HCT116 (cell line): ENCODE results near the gene THADA. TPM values are rescaled to one million over a fixed set of nuclear protein-coding genes. Genes with fewer than 3 reads are reported as not detected.

ENCODE experiments used
- ATAC-seq: fragments of 200-7000 bp; cut with Tn5 transposase; 2 replicates; pipeline ENCODE4 v1.9.1; 2020; ENCODE audit warnings: mild to moderate bottlenecking, moderate library complexity
- BruUV-seq: library from RNA; stranded (reverse); fragments of 400-500 nt; replicated peaks from 2 replicates; lab custom pipeline; 2021; lab: Mats Ljungman, UMichigan
- CTCF ChIA-PET: fragments of 300-600 bp; sonication (Branson Sonifier 250); formaldehyde crosslinking; loops from one replicate; lab custom pipeline; 2021; ENCODE audit warnings: antibody characterized with exemption; lab: Charles Lee
- POLR2A ChIA-PET: fragments of 300-600, 350-600 bp; sonication (Branson Sonifier 250); formaldehyde crosslinking; loops from one replicate; lab custom pipeline; 2021; ENCODE audit warnings: antibody characterized with exemption; lab: Charles Lee
- RAD21 ChIA-PET, 2 experiments: fragments of 300-600 bp; sonication (Branson Sonifier 250); formaldehyde crosslinking; loops; one replicate each; lab custom pipeline; 2023; ENCODE audit warnings: low total read pairs in 2 of 2; ENCODE audit not compliant: uncharacterized antibody in 2 of 2, unreplicated experiment in 2 of 2, low non-redundant PET in 1 of 2; lab: Charles Lee
- DNase-seq: peaks from one replicate; pipeline ENCODE4 v3.0.0-alpha.2; 2010; ENCODE audit warnings: low read depth, low spot score
- H2AFZ ChIP-seq: fragments of 200-600 bp; shearing (Covaris generic), sonication (generic); 2 replicates; pipeline ENCODE4 v1.6.1; 2017; ENCODE audit warnings: low read depth, mixed run types, mixed read lengths, antibody characterized with exemption, low read length; ENCODE audit not compliant: poor library complexity, severe bottlenecking
- H3K27ac ChIP-seq: 2 replicates; pipeline ENCODE4 v1.5.1; 2012; ENCODE audit warnings: low read depth, low read length
- H3K27me3 ChIP-seq: fragments of 200-600 bp; sonication (generic); 2 replicates; pipeline ENCODE4 v1.6.1; 2016; ENCODE audit warnings: mixed run types, low read length, mixed read lengths; ENCODE audit not compliant: insufficient read depth
- H3K36me3 ChIP-seq, 2 experiments: fragments of 200-500 bp in 1 of 2; fragments of 200-600 bp in 1 of 2; sonication (Bioruptor generic) in 1 of 2; sonication (generic) in 1 of 2; 2 replicates each; pipeline versions ENCODE4 v1.5.1 to v1.6.1; 2014 to 2016; ENCODE audit warnings: low read length in 2 of 2, inconsistent platforms in 1 of 2, mixed read lengths in 1 of 2, mixed run types in 1 of 2; ENCODE audit not compliant: insufficient read depth in 2 of 2, control insufficient read depth in 1 of 2
- H3K4me1 ChIP-seq, 2 experiments: fragments of 200-600 bp in 1 of 2; sonication (generic) in 1 of 2; 2 replicates each; pipeline versions ENCODE4 v1.5.1 to v1.6.1; 2012 to 2017; ENCODE audit warnings: low read length in 2 of 2, inconsistent platforms in 1 of 2, mild to moderate bottlenecking in 1 of 2, mixed read lengths in 1 of 2, mixed run types in 1 of 2, moderate library complexity in 1 of 2; ENCODE audit not compliant: insufficient read depth in 2 of 2, control insufficient read depth in 1 of 2
- H3K4me2 ChIP-seq: fragments of 200-600 bp; sonication (generic); 2 replicates; pipeline ENCODE4 v1.6.1; 2017; ENCODE audit warnings: mixed run types, low read length, mixed read lengths
- H3K4me3 ChIP-seq, 2 experiments: fragments of 200-600 bp in 1 of 2; sonication (generic) in 1 of 2; replicated peaks in 1 of 2; 2 replicates each; pipeline ENCODE4 v1.5.1; 2011 to 2016; ENCODE audit warnings: low read length in 2 of 2, control low read depth in 1 of 2, low read depth in 1 of 2, mild to moderate bottlenecking in 1 of 2, mixed read lengths in 1 of 2, mixed run types in 1 of 2
- H3K79me2 ChIP-seq: fragments of 200-600 bp; sonication (generic); 2 replicates; pipeline ENCODE4 v1.6.1; 2017; ENCODE audit warnings: mild to moderate bottlenecking, mixed run types, low read length, moderate library complexity, mixed read lengths; ENCODE audit not compliant: insufficient read depth
- H3K9ac ChIP-seq: fragments of 200-600 bp; sonication (generic); 2 replicates; pipeline ENCODE4 v1.6.1; 2016; ENCODE audit warnings: low read length, mixed read lengths
- H3K9me2 ChIP-seq: fragments of 200-600 bp; sonication (generic), shearing (Covaris generic); 2 replicates; pipeline ENCODE4 v1.6.1; 2017; ENCODE audit warnings: mixed run types, mild to moderate bottlenecking, moderate library complexity; ENCODE audit not compliant: insufficient read depth
- H3K9me3 ChIP-seq, 2 experiments: fragments of 200-500 bp in 1 of 2; fragments of 200-600 bp in 1 of 2; sonication (Bioruptor generic) in 1 of 2; sonication (generic) in 1 of 2; 2 replicates each; pipeline ENCODE4 v1.6.1; 2014 to 2017; ENCODE audit warnings: low read length in 2 of 2, mixed read lengths in 2 of 2, inconsistent platforms in 1 of 2, low read depth in 1 of 2, mild to moderate bottlenecking in 1 of 2, mixed run types in 1 of 2, moderate library complexity in 1 of 2; ENCODE audit not compliant: control insufficient read depth in 1 of 2, insufficient read depth in 1 of 2
- H4K20me1 ChIP-seq: fragments of 200-600 bp; sonication (generic), shearing (Covaris generic); 2 replicates; pipeline ENCODE4 v1.6.1; 2017; ENCODE audit warnings: mixed run types, mild to moderate bottlenecking, moderate library complexity; ENCODE audit not compliant: insufficient read depth
- ATF3 ChIP-seq: IDR thresholded peaks from 2 replicates; pipeline ENCODE4 v1.6.1; 2012
- CEBPB ChIP-seq: IDR thresholded peaks from 2 replicates; pipeline ENCODE4 v1.6.1; 2012; ENCODE audit warnings: low read depth
- CTCF ChIP-seq, 3 experiments: fragments of 200-600 bp in 1 of 3; sonication (generic) in 1 of 3; IDR thresholded peaks in 2 of 3; conservative IDR thresholded peaks in 1 of 3; 2 replicates each; pipeline ENCODE4 v1.5.1; 2012 to 2017; ENCODE audit warnings: low read depth in 2 of 3, low read length in 2 of 3, antibody characterized with exemption in 1 of 3, borderline replicate concordance in 1 of 3, control low read depth in 1 of 3, mild to moderate bottlenecking in 1 of 3, mixed read lengths in 1 of 3, mixed run types in 1 of 3, moderate library complexity in 1 of 3; ENCODE audit not compliant: insufficient read depth in 1 of 3
- EGR1 ChIP-seq: IDR thresholded peaks from 2 replicates; pipeline ENCODE4 v1.6.1; 2012; ENCODE audit warnings: low read depth
- EZH2phosphoT487 ChIP-seq: fragments of 200-600 bp; IDR thresholded peaks from 2 replicates; pipeline ENCODE4 v1.6.1; 2018; ENCODE audit warnings: antibody characterized with exemption, borderline replicate concordance
- JUND ChIP-seq: IDR thresholded peaks from 2 replicates; pipeline ENCODE4 v1.6.1; 2012
- POLR2AphosphoS5 ChIP-seq: IDR thresholded peaks from 2 replicates; pipeline ENCODE4 v1.6.1; 2011; ENCODE audit warnings: mild to moderate bottlenecking, low read depth, low read length, moderate library complexity
- REST ChIP-seq: IDR thresholded peaks from 2 replicates; pipeline ENCODE4 v1.6.1; 2012; ENCODE audit warnings: low read depth
- SIN3A ChIP-seq: IDR thresholded peaks from 2 replicates; pipeline ENCODE4 v1.6.1; 2012; ENCODE audit warnings: low read depth
- SP1 ChIP-seq: IDR thresholded peaks from 2 replicates; pipeline ENCODE4 v1.6.1; 2012; ENCODE audit warnings: low read depth
- TCF7L2 ChIP-seq: IDR thresholded peaks from 2 replicates; pipeline ENCODE4 v1.7.0; 2011; ENCODE audit warnings: borderline replicate concordance, inconsistent platforms; ENCODE audit not compliant: insufficient read depth, insufficient read length; ENCODE audit errors: extremely low read depth
- ZNF274 ChIP-seq: fragments of 200-500 bp; sonication (Bioruptor generic); IDR thresholded peaks from 2 replicates; pipeline ENCODE4 v1.6.1; 2014; ENCODE audit warnings: mild to moderate bottlenecking, low read depth, low read length, inconsistent platforms
- intact Hi-C: fragments of 100-400 bp; cut with micrococcal nuclease; formaldehyde crosslinking; loops from 2 replicates; pipeline ENCODE4 v1.10.0; 2022
- total RNA-seq: library from RNA; stranded (reverse); gene quantifications from one replicate; pipeline ENCODE4 v1.2.1, GENCODE V29; 2021; ENCODE audit not compliant: unreplicated experiment

The THADA gene
- total RNA-seq, 1 experiment from 2014 or later: 30.7 TPM

- no peak for TF ChIP-seq CTCF (IDR thresholded peaks at IDR 0.05 in 2 of 3, conservative IDR thresholded peaks at IDR 0.05 in 1 of 3; ENCODE audit: borderline replicate concordance in 1 of 3, insufficient read depth in 1 of 3, low read depth in 2 of 3, low read length in 2 of 3)
Measured at GRCh38 chr2:43408407-43409160, 187.3 kb downstream of the THADA start (continued).

- CTCF ChIA-PET: no interaction called here
- no peak for DNase-seq
- no TSS peak for BruUV-seq
- RAD21 ChIA-PET: no interaction called here
- Histone ChIP-seq H3K4me1 (peaks cover 15 to 39% of the 10 kb centered on the region in 2 experiments), H3K4me3 (no peak overlapping the region), H3K9me3 (no peaks in the 10 kb centered on the region), H3K27ac (no peak overlapping the region), H3K9ac (no peak overlapping the region)
- no peak for ATAC-seq
- intact Hi-C loops: no loop called here
- TF ChIP-seq JUND: no peak
- no peak for TF ChIP-seq EGR1
- no peak for TF ChIP-seq CTCF (IDR thresholded peaks at IDR 0.05 in 2 of 3, conservative IDR thresholded peaks at IDR 0.05 in 1 of 3; ENCODE audit: borderline replicate concordance in 1 of 3, insufficient read depth in 1 of 3, low read depth in 2 of 3, low read length in 2 of 3)
- TF ChIP-seq ATF3: no peak
- TF ChIP-seq EZH2phosphoT487: no peak
- TF ChIP-seq SIN3A: no peak
- TF ChIP-seq CEBPB: no peak
- TF ChIP-seq SP1: no peak
- no peak for TF ChIP-seq POLR2AphosphoS5
- no peak for TF ChIP-seq REST
- TF ChIP-seq TCF7L2: no peak
- no peak for TF ChIP-seq ZNF274
- TF ChIP-seq, all 23 proteins: peak for 0
- Histone ChIP-seq H4K20me1 (no peaks in the 10 kb centered on the region), H2AFZ (no peak overlapping the region), H3K79me2 (no peaks in the 10 kb centered on the region), H3K9me2 (no peaks in the 10 kb centered on the region), H3K4me2 (no peak overlapping the region), H3K36me3 (no peaks in the 10 kb centered on the region), H3K27me3 (no peaks in the 10 kb centered on the region)
- POLR2A ChIA-PET: no interaction called here
Measured at GRCh38 chr2:43407935-43408334, 187.9 kb downstream of the THADA start.
